ENCODE results near the gene CXCL16.

The CXCL16 gene

DNA sequence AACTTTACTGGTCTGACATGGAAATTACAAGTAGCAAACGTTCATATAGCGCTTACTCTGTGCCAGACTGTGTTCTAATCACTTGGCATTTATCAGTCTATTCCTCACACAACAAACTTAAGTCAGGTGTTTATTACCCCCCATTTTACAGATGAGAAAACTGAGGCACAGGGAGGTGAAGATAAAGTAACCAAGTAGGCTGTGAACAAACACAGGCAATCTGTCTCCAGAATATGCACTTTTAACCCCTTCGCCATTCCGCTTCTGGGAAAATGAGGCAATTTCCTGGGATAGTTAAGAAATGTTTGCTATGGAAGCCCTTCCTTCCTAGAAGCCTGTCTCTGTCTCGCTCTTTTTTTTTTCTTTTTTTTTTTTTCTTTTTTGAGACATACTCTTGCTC is 12.2 kb upstream of the CXCL16 start:
- no peak for DNase-seq (ENCODE audit: low read depth in 1 of 2, low spot score in 1 of 2)

DNA sequence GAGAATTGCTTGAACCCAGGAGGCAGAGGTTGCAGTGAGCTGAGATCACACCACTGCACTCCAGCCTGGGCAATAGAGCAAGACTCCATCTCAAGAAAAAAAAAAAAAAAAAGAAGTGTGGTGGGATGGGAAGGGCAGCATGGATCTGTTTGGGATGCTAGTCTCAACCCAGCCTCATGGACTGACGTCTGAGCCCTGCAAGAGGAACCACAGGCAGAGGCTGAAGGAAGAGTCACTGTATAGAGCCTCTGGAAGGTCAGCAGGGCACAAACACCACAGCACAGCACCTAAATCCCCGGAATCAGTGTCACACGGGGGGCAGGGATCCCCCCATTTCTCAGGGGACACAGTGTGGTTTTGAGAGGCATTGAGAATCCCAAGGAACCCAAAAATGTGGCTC is 10.9 kb upstream of the CXCL16 start:
- no peak for DNase-seq (ENCODE audit: low read depth in 1 of 2, low spot score in 1 of 2)

DNA sequence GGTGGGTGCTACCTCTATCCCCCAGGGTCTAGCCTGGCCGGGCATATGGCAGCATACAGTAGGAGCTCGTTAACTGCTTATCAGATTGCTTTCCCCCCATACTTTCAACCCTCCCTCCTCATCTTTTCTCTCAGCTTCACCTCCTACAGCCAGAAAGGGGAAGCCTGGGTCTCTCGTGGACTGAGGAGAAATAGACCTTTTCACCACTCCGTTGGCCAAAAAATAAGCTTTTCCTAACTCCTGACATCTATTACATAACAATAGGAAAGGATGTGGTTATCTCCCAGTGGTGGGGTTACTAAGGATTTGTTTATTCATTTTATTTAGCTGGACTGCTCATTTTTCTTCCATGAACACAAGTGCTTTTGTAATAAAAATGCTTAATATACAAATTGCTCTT is 9.0 kb upstream of the CXCL16 start:
- no peak for DNase-seq (ENCODE audit: low read depth in 1 of 2, low spot score in 1 of 2)

DNA sequence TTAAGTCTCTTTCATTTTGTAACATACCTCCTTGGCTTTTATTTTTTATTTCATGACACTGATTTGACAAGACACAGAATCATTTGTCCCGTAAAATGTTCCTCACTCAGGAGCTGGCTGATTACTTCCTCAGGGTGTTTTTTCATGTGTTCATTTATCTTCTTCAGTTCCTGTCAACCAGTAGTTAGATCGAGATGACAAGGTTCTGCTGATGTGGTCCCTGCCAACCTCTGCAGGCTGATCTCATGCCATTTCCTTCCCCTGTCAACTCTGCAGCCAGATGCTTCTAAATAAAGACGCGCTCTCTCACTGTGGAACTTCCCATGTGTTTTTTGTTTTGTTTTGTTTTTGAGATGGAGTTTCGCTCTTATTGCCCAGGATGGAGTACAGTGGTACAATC is 8.1 kb upstream of the CXCL16 start:
- DNase-seq (ENCODE audit: low read depth in 1 of 2, low spot score in 1 of 2): no peak

DNA sequence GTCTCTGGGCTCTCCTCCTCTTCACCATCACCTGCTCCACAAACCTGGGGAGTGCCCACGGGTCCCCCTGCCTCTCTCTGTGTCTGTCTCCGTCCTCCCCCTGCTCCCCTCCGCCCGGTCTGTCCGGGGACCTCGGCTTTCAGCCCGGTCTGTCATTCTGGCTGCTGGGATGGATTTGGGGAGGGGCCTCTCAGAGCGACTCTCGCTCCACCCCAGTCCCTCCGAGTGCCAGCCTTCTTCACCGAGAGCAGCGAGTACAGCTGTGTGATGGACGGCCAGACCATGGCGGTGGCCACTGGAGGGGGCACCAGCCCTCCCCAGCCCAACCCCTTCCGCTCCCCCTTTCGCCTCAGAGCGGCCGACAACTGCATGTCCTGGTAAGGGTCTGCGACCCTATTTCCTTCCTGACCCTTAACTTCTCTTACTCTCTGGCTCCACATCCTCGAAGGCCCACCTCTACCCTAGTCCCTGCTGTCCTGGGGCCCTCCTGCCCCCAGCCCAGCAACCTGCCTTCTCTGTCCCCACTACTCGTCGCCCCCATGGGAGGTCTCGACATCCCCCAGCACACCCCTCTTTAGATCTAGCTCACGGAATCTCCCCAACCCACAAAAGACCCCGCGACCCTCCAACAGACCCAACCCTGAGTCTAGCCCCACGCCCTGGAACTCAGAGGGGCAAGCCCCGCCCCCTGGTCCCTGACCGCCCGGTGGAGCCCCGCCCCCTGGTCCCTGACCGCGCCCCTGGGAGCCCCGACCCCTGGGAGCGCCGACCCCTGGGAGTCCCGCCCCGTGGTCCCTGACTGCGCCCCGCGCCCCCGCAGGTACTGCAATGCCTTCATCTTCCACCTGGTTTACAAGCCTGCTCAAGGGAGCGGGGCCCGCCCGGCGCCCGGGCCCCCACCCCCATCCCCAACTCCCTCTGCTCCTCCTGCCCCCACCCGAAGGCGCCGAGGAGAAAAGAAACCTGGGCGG is 5.6 kb upstream of the CXCL16 start:
- DNase-seq (ENCODE audit: low read depth in 1 of 2, low spot score in 1 of 2): no peak

DNA sequence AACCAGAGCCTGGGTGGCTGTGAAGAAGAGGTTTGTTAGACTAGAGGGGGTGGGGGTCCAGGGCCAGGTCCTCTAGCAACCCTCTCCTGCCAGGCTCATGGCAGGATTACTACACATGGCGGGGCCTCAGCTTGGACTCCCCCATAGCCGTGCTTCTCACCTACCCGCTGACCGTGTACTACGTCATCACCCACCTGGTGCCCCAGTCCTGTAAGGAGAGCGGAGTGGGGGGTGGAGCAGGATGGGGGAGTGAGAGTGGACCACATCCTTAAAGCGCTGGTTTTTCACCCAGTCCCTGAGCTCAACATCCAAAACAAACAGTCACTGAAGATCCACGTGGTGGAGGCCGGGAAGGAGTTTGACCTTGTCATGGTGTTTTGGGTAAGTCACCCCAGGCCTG is 4.2 kb upstream of the CXCL16 start:
- DNase-seq (ENCODE audit: low read depth in 1 of 2, low spot score in 1 of 2): no peak

DNA sequence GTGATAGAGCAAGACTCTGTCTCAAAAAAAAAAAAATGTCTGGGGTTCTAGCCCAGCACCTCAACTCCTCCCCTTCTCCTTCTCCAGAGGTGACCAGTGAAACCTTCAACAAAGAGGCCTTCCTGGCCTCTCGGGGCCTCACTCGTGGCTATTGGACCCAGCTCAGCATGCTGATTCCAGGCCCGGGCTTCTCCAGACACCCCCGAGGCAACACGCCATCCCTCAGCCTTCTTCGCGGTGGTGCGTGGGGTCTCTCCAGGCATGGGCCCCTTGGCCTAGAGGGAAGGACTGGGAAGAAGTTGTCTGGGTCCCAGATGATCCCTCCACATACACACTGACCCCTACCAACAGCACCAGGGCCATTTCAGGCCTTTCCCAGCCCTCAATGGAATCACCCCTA is 3.5 kb upstream of the CXCL16 start:
- DNase-seq (ENCODE audit: low read depth in 1 of 2, low spot score in 1 of 2): no peak

DNA sequence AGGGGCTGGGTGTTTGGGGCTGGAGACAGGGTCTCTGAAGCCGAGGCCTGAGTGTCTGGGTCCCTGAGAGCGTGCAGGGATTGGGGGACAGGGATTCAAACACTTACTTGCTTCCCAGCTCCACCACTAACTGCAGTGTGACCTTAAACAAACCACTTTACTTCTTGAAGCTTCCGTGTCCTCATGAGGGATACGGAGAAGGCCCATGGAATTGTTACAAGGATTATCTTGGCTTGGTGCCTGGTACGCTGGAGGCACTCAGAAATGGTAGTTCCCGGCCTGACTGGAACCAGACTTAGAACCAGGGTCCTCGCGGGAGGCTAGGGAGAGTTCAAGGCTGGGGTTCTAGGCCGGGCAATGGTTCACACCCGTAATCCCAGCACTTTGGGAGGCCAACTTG is 2.9 kb upstream of the CXCL16 start:
- no peak for DNase-seq (ENCODE audit: low read depth in 1 of 2, low spot score in 1 of 2)

DNA sequence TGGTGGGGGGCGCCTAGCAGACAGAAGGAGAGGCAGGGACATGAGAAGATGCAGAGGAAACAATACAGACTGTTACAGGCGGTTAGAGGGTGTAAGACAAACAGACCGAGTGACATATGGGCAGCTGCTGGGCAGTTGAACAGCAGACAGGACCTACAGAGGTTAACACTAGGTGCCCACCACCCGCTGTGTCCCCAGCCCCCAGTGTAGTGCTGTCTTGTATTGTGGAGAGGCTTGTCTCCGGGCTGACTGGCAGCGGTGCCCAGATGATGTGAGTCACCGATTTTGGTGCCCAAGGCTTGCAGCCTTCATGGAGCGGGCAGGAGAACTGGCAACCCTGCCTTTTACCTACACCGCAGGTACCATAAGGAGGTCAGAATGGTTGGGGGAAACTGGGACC is 2.4 kb upstream of the CXCL16 start:
- no peak for DNase-seq (ENCODE audit: low read depth in 1 of 2, low spot score in 1 of 2)

DNA sequence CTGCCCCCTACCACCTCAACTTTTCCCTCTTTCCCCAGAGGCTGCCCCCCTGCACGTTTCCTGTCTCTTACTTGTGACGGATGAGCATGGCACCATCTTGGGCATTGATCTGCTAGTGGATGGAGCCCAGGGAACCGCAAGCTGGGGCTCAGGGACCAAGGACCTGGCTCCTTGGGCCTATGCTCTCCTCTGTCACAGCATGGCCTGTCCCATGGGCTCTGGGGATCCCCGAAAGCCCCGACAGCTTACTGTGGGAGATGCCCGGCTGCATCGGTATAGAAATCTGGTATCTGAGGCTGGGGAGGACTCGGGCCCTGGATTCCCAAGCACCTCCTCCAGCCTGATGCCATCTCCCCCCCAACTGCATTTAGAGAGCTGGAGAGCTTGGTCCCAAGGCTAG is 1.8 kb upstream of the CXCL16 start:
- no peak for DNase-seq (ENCODE audit: low read depth in 1 of 2, low spot score in 1 of 2)

DNA sequence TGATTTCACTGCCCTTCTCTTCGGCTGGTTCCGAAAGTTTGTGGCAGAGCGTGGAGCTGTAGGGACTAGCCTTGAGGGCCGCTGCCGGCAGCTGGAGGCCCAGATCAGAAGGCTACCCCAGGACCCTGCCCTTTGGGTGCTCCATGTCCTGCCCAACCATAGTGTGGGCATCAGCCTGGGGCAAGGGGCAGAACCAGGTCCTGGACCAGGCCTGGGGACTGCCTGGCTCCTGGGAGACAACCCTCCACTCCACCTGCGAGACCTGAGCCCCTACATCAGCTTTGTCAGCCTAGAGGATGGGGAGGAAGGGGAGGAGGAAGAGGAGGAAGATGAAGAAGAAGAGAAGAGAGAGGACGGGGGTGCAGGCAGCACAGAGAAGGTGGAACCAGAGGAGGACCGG is 856 bp upstream of the CXCL16 start:
- DNase-seq (ENCODE audit: low read depth in 1 of 2, low spot score in 1 of 2): no peak

DNA sequence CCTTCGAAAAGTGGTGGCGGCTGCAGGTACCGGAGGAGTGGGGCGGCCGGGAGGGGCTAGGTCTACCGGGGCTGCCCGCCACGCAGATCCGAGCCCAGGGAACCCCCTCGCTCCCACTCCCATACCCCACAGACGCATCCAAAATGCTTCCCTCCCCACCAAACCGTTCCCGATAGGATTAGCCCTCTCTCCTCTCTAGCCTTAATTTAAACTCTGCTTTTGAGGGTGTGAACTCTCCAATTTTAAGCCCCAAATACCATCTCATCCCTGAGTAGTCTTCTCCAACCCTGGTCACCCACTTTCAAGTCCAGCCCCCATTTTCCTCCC is 260 bp upstream of the CXCL16 start:
- no peak for DNase-seq (ENCODE audit: low read depth in 1 of 2, low spot score in 1 of 2)

DNA sequence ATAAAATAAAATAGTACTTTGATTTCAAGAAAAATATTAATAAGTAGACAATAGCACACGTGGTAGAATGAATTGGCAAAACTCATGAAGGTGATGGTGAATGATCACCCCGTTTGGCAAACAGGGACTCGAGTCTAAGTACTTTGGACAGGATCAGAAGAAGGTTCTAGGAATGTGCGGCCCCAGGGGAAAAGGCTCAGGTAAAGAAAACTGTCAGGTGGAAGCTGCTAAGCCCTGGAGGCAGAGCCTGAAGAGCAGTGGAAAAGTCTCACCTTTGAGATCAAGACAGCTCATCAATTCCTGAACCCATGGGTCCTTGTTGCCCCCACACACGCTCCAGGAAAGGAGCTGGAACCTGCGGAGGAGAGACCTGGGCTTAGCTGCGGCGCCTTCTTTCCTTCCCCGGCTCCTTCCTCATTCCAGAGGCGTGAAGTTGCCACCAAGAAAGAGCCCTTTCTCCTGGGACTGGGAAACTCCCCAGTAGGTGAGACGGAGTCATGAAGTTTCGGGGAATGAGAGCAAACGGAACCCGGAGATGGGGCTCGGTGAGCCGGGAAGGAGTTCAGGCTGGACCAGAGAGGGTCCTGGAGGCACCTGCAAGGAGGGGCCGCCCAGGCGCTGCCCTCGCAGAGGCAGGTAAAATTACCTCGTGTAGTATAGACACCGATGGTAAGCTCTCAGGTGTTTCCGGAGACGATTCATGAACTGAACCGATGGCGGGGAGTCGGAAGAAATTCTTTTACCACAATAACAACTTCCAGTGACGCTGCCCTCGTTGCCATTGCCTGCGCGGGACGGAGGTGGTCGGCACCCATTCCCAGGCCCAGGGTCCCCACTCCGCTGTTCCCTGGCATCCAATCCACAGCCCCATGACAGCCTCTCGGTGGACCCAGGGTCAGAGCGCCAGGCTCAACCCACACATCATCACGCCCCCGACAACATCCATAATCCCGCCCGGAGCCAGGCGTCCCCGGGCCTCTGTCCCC is 1.3 kb downstream of the CXCL16 start:
- no peak for DNase-seq (ENCODE audit: low read depth in 1 of 2, low spot score in 1 of 2)

DNA sequence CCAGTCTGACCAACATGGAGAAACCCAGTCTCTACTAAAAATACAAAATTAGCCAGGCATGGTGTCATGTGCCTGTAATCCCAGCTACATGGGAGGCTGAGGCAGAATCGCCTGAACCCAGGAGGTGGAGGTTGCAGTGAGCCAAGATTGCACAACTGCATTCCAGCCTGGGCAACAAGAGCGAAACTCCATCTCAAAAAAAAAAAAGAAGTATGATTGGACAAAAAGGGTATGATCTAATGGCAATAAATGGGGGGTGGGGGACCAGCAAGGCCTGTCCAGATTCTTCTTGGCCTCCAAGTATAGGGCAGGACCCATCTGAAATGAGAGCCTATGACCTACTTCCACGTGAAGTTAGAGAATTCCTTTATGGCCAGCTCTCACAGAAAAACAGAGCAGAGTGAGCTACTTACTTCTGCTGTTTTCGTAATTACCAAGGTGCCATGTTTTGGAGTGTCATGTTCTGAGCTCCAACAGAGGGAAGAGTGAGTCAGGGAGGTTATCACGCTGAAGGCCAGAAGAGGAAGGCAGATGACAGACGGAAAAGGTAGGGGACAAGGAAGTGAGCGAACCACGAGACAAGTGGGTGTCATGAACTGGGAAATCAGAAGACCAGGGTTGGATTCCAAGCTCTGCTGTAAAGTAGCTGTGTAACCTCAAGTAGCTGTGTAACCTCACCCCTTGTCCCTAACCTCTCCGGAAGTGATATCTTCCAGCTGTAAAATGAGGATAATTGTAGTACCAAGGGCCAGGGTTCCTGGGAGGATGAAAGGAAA is 3.7 kb downstream of the CXCL16 start:
- no peak for DNase-seq (ENCODE audit: low read depth in 1 of 2, low spot score in 1 of 2)

DNA sequence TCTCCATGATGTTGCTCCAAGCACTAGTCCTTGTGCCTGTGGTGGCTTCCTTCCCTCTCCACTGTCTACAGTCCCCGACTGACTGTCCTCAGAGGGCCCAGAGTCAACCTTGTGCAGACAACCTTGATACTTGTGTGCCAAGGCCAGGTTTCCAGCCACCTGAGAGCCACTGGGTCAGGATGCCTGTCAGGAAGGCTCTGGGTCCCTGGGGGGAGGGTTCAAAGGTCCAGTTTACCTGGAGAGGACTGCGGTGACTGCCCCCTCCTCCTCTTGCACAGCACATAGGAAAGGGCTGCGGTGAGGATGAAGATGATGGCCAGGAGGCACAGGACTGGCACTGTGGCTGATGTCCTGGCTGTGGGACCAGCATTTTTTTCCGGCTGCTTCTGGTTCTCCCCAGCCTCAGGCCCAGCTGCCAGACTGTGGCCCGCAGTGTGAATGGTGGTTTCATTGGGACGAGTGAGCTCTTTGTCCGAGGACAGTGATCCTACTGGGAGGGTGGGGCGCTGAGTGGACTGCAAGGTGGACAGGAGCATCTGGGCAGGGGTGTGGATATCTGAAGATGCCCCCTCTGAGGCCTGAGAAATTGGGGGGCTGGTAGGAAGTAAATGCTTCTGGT is 4.8 kb downstream of the CXCL16 start:
- no peak for DNase-seq (ENCODE audit: low read depth in 1 of 2, low spot score in 1 of 2)

DNA sequence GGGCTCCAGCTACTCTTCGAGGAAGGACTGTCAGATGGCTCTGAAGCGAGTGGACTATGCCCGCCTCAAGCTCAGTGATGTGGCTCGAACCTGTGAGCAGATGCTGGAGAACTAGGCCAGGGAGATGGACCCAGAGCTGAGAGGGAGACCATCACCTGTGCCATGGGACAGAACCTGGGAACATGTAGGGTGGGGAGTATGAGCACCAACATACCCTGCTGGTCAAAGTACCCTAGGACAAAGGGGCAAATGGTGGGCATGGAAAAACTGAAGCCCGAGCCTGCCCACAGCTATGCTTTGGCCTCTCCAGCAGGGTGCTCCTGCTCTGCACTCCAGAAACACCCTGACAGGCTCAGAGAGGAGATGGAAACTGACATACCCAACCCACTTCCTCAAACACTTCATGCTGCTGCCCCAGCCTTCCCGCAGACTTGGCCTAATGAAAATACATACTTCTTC is 6.6 kb downstream of the CXCL16 start:
- no peak for DNase-seq (ENCODE audit: low read depth in 1 of 2, low spot score in 1 of 2)

DNA sequence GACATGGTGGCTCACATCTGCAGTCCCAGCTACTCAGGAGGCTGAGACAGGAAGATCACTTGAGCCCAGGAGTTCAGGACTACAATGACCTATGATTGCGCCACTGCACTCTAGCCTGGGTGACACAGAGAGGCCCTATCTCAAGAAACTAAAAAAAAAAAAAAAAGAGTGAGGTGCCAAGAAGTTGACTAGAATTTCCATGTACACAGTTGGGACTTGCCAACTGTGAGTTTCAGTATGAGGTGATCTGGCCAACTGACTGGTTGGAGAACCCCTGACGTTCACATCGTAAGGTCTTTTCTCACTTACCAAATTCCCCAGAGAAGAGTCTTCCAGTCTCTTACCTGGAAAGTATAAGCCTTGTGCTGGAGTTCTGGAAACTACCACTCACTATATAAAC is 11.6 kb downstream of the CXCL16 start:
- no peak for DNase-seq (ENCODE audit: low read depth in 1 of 2, low spot score in 1 of 2)

DNA sequence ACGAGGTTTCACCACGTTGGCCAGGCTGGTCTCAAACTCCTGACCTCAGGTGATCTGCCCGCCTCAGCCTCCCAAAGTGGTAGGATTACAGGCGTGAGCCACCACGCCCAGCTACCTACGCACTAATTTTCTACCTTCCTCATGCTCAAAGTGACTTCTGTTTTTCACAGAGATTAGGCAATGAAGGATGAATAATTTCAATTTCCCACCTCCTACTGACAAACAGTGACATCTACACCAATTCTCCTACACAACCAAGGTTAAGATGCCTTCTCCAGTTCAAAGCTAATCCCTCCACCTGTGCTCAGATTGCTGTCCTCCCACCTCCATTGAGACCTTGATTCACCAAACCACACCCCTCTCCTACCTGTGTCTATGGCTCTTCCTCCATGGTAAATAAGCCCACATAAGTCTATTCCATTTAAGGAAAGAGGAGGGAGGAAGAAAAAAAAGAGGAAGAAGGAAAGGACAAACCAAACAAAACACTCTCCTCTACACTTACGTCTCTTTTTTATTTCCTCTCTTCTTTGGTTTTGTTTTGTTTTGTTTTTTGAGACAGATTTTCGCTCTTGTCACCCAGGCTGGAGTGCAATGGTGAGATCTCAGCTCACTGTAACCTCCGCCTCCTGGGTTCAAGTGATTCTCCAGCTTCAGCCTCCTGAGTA is 13.9 kb downstream of the CXCL16 start:
- no peak for DNase-seq (ENCODE audit: low read depth in 1 of 2, low spot score in 1 of 2)

DNA sequence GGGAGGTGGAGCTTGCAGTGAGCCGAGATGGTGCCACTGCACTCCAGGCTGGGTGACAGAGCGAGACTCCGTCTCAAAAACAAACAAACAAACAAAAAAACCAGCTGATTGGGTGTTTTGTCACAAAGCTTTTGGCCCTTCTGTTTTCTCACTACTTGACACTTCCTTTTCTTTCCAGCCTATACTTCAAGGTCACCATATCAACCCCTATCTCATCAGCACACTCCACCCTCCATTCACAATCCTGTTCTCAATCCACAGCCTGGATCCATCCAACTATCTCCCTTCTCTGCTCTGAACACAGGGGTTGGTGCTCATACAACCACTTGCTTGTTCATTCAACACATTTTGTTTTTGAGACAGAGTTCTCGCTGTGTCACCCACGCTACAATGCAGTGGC is 15.1 kb downstream of the CXCL16 start:
- no peak for DNase-seq (ENCODE audit: low read depth in 1 of 2, low spot score in 1 of 2)

DNA sequence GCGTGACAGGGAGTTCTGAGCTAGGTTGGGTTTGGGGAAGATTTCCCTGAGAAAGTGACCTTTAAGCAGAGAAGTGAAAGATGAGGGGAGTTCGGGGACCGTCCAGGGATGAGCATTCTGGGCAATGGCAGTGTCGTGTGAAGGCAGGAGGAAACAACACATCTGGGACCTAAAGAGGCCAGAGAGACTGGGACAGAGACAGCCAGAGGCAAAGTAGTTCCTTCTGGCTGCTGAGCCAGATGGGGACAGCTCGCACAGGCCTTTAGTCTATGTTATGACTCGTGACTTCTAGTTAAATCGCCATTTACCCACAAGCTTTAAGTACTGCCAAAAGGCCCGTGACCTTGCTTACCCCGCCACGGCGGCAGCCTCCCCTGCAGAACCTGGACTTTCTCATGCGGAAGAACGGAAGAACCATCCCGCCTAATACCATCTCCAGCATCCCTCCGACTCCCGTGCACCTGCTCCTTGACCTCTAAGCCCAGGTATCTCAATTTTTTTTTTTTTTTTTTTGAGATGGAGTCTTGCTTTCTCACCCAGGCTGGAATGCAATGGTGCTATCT is 17.0 kb downstream of the CXCL16 start:
- DNase-seq (ENCODE audit: low read depth in 1 of 2, low spot score in 1 of 2): no peak

Data from activated T-helper 1 cell treated with anti-CD3 and anti-CD28 coated beads, Interleukin-2, amount 50 U/mL, for 16 hours (primary cell).